Activated CD8-positive, alpha-beta T cell treated with anti-CD3 and anti-CD28 coated beads, Interleukin-2, amount 10 ng/mL, durations not matched to agents 7 days and 5 days (primary cell): Measurements from ENCODE around the gene MIOS. TPM values are rescaled to one million over a fixed set of nuclear protein-coding genes. Genes with fewer than 3 reads are reported as not detected.
"Not testable (repeated sequence)": the region's sequence is repeated elsewhere in the genome, so short reads cannot be mapped to it uniquely, and the experiment has no call there.

Source experiments
- ATAC-seq: fragments of 150-1000 bp; cut with Tn5 transposase; one replicate; pipeline ENCODE4 v1.10.0; 2021; ENCODE audit warnings: moderate library complexity
- CTCF ChIA-PET: fragments of 350-600 bp; sonication (Branson Sonifier 250); formaldehyde crosslinking; loops from one replicate; lab custom pipeline; 2021; ENCODE audit warnings: antibody characterized with exemption; lab: Charles Lee
- POLR2A ChIA-PET: fragments of 350-600 bp; sonication (Branson Sonifier 250); formaldehyde crosslinking; loops from one replicate; lab custom pipeline; 2021; ENCODE audit warnings: antibody characterized with exemption; lab: Charles Lee
- DNase-seq: peaks from one replicate; pipeline ENCODE4 v3.0.0-alpha.2; 2020
- H3K27ac Mint-ChIP-seq: one replicate; pipeline ENCODE4 v1.8.0; 2021; ENCODE audit warnings: mild to moderate bottlenecking, mixed read lengths
- H3K27me3 Mint-ChIP-seq: one replicate; pipeline ENCODE4 v1.8.0; 2021; ENCODE audit warnings: low read depth, mixed read lengths
- H3K36me3 Mint-ChIP-seq: one replicate; pipeline ENCODE4 v1.8.0; 2021; ENCODE audit warnings: low read depth, mixed read lengths
- H3K4me1 Mint-ChIP-seq: one replicate; pipeline ENCODE4 v1.8.0; 2021; ENCODE audit warnings: low read depth, mixed read lengths
- H3K4me3 Mint-ChIP-seq: one replicate; pipeline ENCODE4 v1.8.0; 2021; ENCODE audit warnings: mild to moderate bottlenecking, mixed read lengths
- H3K9me3 Mint-ChIP-seq: one replicate; pipeline ENCODE4 v1.8.0; 2022; ENCODE audit warnings: mixed read lengths; ENCODE audit not compliant: insufficient read depth
- total RNA-seq, 2 experiments: library from RNA; stranded (reverse); gene quantifications; one replicate each; pipeline ENCODE4 v1.2.3, GENCODE V29; 2021

Gene MIOS
- total RNA-seq, 2 experiments from 2014 or later, result 37.1 to 39.8 TPM

DNA sequence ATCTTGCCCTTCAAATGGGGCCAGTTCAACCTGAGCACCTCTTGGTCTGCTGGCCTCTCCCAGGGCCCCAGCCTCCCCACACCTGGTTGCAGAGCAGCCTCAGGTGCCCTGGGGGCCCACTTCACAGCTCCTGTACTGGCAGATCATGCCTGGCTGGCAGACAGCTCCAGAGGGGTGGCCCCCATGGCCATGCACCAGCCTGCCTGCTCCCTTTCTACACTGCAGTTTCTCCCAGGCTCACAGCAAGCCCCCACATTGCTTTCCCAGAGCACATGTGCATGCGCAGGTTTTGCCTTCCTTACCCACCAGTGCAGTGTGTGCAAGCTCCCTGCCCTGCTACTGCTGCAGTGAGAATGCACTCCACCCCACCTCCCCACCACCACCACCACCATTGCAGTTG lies 9.8 kb upstream of the MIOS start:
- ATAC-seq, result no peak
- H3K9me3 Mint-ChIP-seq, result peaks cover 14% of the 10 kb centered on the region
- CTCF ChIA-PET, result no interaction called here
- H3K4me1 Mint-ChIP-seq, result no peaks in the 10 kb centered on the region
- H3K36me3 Mint-ChIP-seq, result peaks cover 2% of the 10 kb centered on the region
- H3K27ac Mint-ChIP-seq, result no peak overlapping the region
- DNase-seq, result no peak
- POLR2A ChIA-PET, result no interaction called here
- H3K4me3 Mint-ChIP-seq, result no peak overlapping the region
- H3K27me3 Mint-ChIP-seq, result peaks cover 12% of the 10 kb centered on the region

GRCh38 chr7:7557252-7557651 lies 9.4 kb upstream of the MIOS start:
- no peak for DNase-seq
- H3K27ac Mint-ChIP-seq, result no peak overlapping the region
- CTCF ChIA-PET, result no interaction called here
- H3K9me3 Mint-ChIP-seq, result peaks cover 14% of the 10 kb centered on the region
- POLR2A ChIA-PET, result no interaction called here
- no peaks in the 10 kb centered on the region for H3K4me1 Mint-ChIP-seq
- peaks cover 12% of the 10 kb centered on the region for H3K27me3 Mint-ChIP-seq
- no peak for ATAC-seq
- peaks cover 2% of the 10 kb centered on the region for H3K36me3 Mint-ChIP-seq
- H3K4me3 Mint-ChIP-seq, result no peak overlapping the region

GRCh38 chr7:7561591-7561990 lies 5.1 kb upstream of the MIOS start:
- H3K4me1 Mint-ChIP-seq, H3K27ac Mint-ChIP-seq, H3K36me3 Mint-ChIP-seq, H3K4me3 Mint-ChIP-seq, ATAC-seq, DNase-seq, CTCF ChIA-PET, POLR2A ChIA-PET: not testable (repeated sequence)
- H3K27me3 Mint-ChIP-seq, result peaks cover 12% of the 10 kb centered on the region
- peaks cover 14% of the 10 kb centered on the region for H3K9me3 Mint-ChIP-seq

DNA sequence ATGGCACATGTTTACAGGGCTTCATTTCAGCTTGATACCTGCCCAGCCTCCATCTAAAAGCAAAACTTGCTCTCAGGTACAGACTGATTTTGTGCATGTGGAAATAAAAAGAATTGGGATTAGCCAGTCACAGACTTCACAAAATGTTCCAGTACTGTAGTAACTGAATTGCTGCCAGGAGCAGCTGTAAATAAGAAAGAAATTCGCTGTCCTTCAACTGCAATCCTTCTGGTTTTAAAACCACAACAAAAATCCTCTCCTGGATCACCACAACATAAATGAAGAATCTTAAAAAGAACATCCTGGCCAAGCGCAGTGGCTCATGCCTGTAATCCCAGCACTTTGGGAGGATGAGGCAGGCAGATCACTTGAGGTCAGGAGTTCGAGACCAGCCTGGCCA lies 3.9 kb upstream of the MIOS start:
- ATAC-seq (no peak), DNase-seq (no peak)
- ChIA-PET CTCF (interaction anchor here (1.2 kb wide), 1 partner anchor 140 kb away, joined by 3 read pairs; no protein-coding TSS in a partner anchor), POLR2A (no interaction called here)
- Mint-ChIP-seq H3K4me1 (no peaks in the 10 kb centered on the region), H3K27ac (no peak overlapping the region), H3K36me3 (peaks cover 2% of the 10 kb centered on the region), H3K4me3 (no peak overlapping the region), H3K9me3 (peaks cover 14% of the 10 kb centered on the region), H3K27me3 (peaks cover 12% of the 10 kb centered on the region)

DNA sequence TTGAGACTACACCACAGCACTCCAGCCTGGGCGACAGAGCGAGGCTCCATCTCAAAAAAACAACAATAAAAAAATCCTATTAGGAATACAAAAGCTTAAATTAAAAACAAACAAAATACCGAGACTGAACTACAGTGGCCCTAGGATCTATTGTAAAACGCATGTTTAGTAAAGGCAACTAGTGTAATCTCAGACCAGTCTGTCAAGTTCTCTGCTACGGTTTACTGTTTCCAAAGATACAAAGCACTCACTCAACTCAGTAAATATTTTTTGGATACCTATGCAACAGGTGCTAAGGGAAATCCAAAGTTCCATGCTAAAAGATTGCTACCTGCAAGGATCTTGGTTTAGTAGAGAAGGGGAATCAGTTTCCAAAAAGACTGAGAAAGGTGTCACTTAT lies 3.4 kb upstream of the MIOS start:
- peaks cover 12% of the 10 kb centered on the region for H3K9me3 Mint-ChIP-seq
- no peak overlapping the region for H3K4me3 Mint-ChIP-seq
- ChIA-PET CTCF (interaction anchor here (1.2 kb wide), 1 partner anchor 140 kb away, joined by 3 read pairs; no protein-coding TSS in a partner anchor), POLR2A (no interaction called here)
- DNase-seq (no peak), ATAC-seq (no peak)
- peaks cover 9% of the 10 kb centered on the region for H3K27me3 Mint-ChIP-seq
- no peak overlapping the region for H3K27ac Mint-ChIP-seq
- no peaks in the 10 kb centered on the region for H3K36me3 Mint-ChIP-seq
- H3K4me1 Mint-ChIP-seq, result peaks cover 5% of the 10 kb centered on the region

DNA sequence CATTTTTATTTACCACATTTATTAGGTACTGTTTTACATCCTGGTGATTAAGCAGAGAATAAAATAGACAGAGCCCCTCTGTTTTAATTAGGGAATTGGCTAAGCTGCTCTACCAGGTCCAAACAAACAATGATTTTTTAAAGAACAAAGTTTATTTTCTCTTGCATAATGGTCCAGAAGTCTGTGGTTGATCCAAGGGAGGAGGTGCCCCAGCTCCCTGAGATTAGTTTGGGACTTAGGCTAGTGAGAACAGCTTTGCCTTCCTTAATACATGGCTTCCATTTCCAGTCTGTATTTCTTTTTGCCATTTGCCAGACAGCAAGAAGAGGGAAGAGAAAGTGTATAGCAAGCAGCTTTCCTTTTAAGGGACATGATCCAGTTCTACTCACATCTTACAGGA lies 2.9 kb upstream of the MIOS start:
- no peak for DNase-seq
- CTCF ChIA-PET, result interaction anchor here (1.2 kb wide), 1 partner anchor 141 kb away, joined by 3 read pairs; no protein-coding TSS in a partner anchor
- Mint-ChIP-seq H3K27me3 (peaks cover 6% of the 10 kb centered on the region), H3K4me1 (peaks cover 10% of the 10 kb centered on the region), H3K4me3 (no peak overlapping the region), H3K9me3 (peaks cover 6% of the 10 kb centered on the region), H3K27ac (no peak overlapping the region), H3K36me3 (peaks cover 2% of the 10 kb centered on the region)
- ATAC-seq, result no peak
- POLR2A ChIA-PET, result no interaction called here

- no peak for ATAC-seq
- CTCF ChIA-PET, result no interaction called here
- DNase-seq, result no peak
- peaks cover 8% of the 10 kb centered on the region for H3K36me3 Mint-ChIP-seq
- no peak overlapping the region for H3K4me3 Mint-ChIP-seq
- H3K27ac Mint-ChIP-seq, result no peak overlapping the region
- POLR2A ChIA-PET, result no interaction called here
- H3K4me1 Mint-ChIP-seq, result peaks cover 16% of the 10 kb centered on the region
- peaks cover 2% of the 10 kb centered on the region for H3K27me3 Mint-ChIP-seq
- peaks cover under 1% of the 10 kb centered on the region for H3K9me3 Mint-ChIP-seq
Observed at GRCh38 chr7:7564323-7564780, 2.3 kb upstream of the MIOS start.

DNA sequence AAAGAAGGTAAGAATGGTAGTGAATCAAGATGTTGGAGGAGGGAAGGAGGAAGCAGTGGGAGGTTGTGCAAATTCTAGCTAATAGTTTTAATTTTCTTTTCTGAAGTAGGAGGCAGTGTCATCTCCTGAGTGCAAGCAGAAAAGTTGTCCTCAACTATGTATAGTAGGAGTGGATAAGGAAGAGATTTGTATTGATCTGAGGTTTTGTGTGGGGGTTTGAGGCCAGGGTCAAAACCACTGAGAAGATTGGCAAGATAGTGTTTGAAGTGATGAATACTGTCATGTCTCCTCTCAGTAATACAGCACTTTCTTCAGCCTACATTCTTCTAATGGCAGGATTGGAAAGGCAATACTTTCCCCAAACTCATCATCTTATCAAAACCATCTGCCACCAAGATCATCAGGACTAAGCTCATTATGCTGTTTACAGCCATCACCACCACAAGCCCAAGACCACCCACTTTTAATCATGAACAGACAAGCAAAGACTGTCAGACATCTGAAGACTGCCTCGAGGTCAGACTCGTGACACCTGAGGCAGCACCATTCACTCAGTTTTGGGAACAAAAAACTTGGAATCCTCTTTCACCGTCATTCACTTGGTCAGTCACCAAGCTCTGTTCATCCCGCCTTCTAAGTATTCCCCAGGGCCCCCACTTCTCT lies 1.5 kb upstream of the MIOS start:
- no peak for ATAC-seq
- Mint-ChIP-seq H3K27ac (no peak overlapping the region), H3K36me3 (peaks cover 15% of the 10 kb centered on the region), H3K9me3 (no peaks in the 10 kb centered on the region), H3K4me3 (no peak overlapping the region), H3K4me1 (peaks cover 24% of the 10 kb centered on the region), H3K27me3 (no peaks in the 10 kb centered on the region)
- ChIA-PET POLR2A (interaction anchor here (0.7 kb wide), 1 partner anchor 1011 kb away, joined by 4 read pairs; no protein-coding TSS in a partner anchor), CTCF (interaction anchor here (0.5 to 0.8 kb wide), 2 partner anchors 10 to 344 kb away, joined by 3 read pairs; no protein-coding TSS in a partner anchor)
- no peak for DNase-seq

DNA sequence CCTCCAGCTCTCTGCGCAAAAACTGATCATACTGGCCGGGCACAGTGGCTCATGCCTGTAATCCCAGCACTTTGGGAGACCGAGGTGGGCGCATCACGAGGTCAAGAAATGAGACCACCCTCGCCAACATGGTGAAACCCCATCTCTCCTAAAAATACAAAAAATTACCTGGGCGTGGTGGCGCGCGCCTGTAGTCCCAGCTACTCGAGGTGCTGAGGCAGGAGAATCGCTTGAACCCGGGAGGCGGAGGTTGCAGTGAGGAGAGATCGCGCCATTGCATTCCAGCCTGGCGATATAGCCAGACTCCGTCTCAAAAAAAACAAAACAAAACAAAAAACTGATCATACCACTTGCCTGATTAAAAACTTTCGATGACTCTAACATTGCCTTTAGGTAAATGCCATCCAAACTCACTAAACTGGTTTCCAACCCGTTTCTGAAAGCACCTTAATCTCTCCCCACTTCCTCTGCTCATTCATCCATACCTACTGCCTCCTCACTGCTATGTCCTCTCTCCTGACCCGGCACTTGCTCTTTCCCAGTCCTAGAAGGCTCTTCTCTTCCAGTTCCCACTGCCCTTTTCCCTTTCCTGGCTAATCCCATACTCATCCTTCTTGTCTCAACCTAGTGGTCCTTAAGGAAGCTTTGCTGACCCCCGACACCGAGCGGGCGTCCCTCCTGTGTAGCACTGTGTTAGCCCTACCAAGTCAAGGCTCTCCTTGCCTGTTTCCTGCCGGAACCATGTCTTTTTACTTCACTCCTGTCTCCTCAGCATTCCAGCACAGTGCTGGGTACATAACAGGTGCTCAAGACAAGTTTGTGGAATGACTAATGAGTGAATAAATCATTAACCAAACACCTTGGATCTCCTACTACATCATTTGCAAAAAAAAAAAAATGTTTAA lies 686 bp upstream of the MIOS start:
- POLR2A ChIA-PET, result interaction anchor here (0.7 kb wide), 1 partner anchor 1012 kb away, joined by 4 read pairs; no protein-coding TSS in a partner anchor
- CTCF ChIA-PET, result interaction anchor here (0.5 to 0.8 kb wide), 2 partner anchors 9 to 345 kb away, joined by 3 read pairs; no protein-coding TSS in a partner anchor

GRCh38 chr7:7567898-7568531 lies 1.3 kb downstream of the MIOS start:
- H3K36me3 Mint-ChIP-seq, result peaks cover 33% of the 10 kb centered on the region
- POLR2A ChIA-PET, result interaction anchor here (1.2 to 2.7 kb wide), 2 partner anchors 73 to 402 kb away, joined by 4 to 25 read pairs; partner anchors contain the start of gene UMAD1
- H3K4me1 Mint-ChIP-seq, result peaks cover 37% of the 10 kb centered on the region
- H3K9me3 Mint-ChIP-seq, result no peaks in the 10 kb centered on the region
- H3K4me3 Mint-ChIP-seq, result peak overlapping the region; percentile 86
- no peak for DNase-seq
- ATAC-seq, result no peak
- CTCF ChIA-PET, result interaction anchor here (1.1 to 1.5 kb wide), 3 partner anchors 9 to 649 kb away, joined by 3 to 4 read pairs (median 3); no protein-coding TSS in a partner anchor
- no peaks in the 10 kb centered on the region for H3K27me3 Mint-ChIP-seq
- peak overlapping the region; percentile 95 for H3K27ac Mint-ChIP-seq

More for the DNA sequence above, 686 bp upstream of the MIOS start:
- H3K36me3 Mint-ChIP-seq, result peaks cover 23% of the 10 kb centered on the region
- no peak overlapping the region for H3K27ac Mint-ChIP-seq
- no peak for DNase-seq
- no peak overlapping the region for H3K4me3 Mint-ChIP-seq
- H3K27me3 Mint-ChIP-seq, result no peaks in the 10 kb centered on the region
- ATAC-seq, result no peak
- H3K9me3 Mint-ChIP-seq, result no peaks in the 10 kb centered on the region
- H3K4me1 Mint-ChIP-seq, result peaks cover 30% of the 10 kb centered on the region

- Mint-ChIP-seq H3K27me3 (no peaks in the 10 kb centered on the region), H3K36me3 (peaks cover 38% of the 10 kb centered on the region), H3K9me3 (no peaks in the 10 kb centered on the region), H3K4me3 (peak overlapping the region; percentile 86), H3K27ac (peak overlapping the region; percentile 95), H3K4me1 (peaks cover 40% of the 10 kb centered on the region)
- ChIA-PET CTCF (interaction anchor here (1.0 to 1.5 kb wide), 3 partner anchors 9 to 648 kb away, joined by 3 read pairs; partner anchors contain the start of gene UMAD1), POLR2A (interaction anchor here (1.2 to 2.7 kb wide), 3 partner anchors 72 to 402 kb away, joined by 4 to 25 read pairs (median 4); partner anchors contain the start of genes C1GALT1 and UMAD1)
- no peak for ATAC-seq
- no peak for DNase-seq
Observed at GRCh38 chr7:7568553-7568952, 1.9 kb downstream of the MIOS start.
